ENCODE measurements around the gene RBM17.

DNA sequence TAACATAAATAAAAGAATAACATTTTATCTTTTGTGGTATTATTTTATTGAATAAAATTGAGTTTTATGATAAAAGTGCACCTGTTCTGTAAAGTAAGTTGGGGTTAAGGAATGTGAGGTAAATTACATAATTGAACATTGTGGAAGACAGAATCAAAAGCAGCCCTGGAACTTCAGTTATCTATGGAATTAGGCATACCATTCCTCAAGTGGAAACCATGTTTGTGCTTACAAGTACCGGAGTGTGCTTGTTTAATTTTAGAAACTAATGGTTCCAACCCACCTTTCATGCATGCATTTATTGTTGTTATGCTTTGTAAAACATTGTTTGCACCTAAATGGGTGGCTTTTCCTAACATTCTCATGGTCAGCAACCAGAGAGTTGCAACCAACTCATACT, 28.0 kb downstream of the RBM17 start:
- TF ChIP-seq, protein P1, sequence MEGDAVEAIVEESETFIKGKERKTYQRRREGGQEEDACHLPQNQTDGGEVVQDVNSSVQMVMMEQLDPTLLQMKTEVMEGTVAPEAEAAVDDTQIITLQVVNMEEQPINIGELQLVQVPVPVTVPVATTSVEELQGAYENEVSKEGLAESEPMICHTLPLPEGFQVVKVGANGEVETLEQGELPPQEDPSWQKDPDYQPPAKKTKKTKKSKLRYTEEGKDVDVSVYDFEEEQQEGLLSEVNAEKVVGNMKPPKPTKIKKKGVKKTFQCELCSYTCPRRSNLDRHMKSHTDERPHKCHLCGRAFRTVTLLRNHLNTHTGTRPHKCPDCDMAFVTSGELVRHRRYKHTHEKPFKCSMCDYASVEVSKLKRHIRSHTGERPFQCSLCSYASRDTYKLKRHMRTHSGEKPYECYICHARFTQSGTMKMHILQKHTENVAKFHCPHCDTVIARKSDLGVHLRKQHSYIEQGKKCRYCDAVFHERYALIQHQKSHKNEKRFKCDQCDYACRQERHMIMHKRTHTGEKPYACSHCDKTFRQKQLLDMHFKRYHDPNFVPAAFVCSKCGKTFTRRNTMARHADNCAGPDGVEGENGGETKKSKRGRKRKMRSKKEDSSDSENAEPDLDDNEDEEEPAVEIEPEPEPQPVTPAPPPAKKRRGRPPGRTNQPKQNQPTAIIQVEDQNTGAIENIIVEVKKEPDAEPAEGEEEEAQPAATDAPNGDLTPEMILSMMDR (IDR thresholded peaks at IDR 0.05; ENCODE audit: low read depth, low read length, missing input control): no peak
- TF ChIP-seq YY1 (IDR thresholded peaks at IDR 0.05): no peak
- TF ChIP-seq, protein P2, sequence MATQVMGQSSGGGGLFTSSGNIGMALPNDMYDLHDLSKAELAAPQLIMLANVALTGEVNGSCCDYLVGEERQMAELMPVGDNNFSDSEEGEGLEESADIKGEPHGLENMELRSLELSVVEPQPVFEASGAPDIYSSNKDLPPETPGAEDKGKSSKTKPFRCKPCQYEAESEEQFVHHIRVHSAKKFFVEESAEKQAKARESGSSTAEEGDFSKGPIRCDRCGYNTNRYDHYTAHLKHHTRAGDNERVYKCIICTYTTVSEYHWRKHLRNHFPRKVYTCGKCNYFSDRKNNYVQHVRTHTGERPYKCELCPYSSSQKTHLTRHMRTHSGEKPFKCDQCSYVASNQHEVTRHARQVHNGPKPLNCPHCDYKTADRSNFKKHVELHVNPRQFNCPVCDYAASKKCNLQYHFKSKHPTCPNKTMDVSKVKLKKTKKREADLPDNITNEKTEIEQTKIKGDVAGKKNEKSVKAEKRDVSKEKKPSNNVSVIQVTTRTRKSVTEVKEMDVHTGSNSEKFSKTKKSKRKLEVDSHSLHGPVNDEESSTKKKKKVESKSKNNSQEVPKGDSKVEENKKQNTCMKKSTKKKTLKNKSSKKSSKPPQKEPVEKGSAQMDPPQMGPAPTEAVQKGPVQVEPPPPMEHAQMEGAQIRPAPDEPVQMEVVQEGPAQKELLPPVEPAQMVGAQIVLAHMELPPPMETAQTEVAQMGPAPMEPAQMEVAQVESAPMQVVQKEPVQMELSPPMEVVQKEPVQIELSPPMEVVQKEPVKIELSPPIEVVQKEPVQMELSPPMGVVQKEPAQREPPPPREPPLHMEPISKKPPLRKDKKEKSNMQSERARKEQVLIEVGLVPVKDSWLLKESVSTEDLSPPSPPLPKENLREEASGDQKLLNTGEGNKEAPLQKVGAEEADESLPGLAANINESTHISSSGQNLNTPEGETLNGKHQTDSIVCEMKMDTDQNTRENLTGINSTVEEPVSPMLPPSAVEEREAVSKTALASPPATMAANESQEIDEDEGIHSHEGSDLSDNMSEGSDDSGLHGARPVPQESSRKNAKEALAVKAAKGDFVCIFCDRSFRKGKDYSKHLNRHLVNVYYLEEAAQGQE (IDR thresholded peaks at IDR 0.05): no peak
- no peak for TF ChIP-seq NR2F2 (IDR thresholded peaks at IDR 0.05)
- TF ChIP-seq, protein P3, sequence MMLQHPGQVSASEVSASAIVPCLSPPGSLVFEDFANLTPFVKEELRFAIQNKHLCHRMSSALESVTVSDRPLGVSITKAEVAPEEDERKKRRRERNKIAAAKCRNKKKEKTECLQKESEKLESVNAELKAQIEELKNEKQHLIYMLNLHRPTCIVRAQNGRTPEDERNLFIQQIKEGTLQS (IDR thresholded peaks at IDR 0.05): no peak
- TF ChIP-seq, protein P4, sequence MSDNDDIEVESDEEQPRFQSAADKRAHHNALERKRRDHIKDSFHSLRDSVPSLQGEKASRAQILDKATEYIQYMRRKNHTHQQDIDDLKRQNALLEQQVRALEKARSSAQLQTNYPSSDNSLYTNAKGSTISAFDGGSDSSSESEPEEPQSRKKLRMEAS (IDR thresholded peaks at IDR 0.05): no peak
- TF ChIP-seq EGR1 (IDR thresholded peaks at IDR 0.05; ENCODE audit: low read depth in 2 of 2): no peak
- no peak for TF ChIP-seq JUND (IDR thresholded peaks at IDR 0.05)
- TF ChIP-seq SP1 (IDR thresholded peaks at IDR 0.05): no peak
- TF ChIP-seq TAF1 (conservative IDR thresholded peaks at IDR 0.05): no peak
- TF ChIP-seq, protein P5, sequence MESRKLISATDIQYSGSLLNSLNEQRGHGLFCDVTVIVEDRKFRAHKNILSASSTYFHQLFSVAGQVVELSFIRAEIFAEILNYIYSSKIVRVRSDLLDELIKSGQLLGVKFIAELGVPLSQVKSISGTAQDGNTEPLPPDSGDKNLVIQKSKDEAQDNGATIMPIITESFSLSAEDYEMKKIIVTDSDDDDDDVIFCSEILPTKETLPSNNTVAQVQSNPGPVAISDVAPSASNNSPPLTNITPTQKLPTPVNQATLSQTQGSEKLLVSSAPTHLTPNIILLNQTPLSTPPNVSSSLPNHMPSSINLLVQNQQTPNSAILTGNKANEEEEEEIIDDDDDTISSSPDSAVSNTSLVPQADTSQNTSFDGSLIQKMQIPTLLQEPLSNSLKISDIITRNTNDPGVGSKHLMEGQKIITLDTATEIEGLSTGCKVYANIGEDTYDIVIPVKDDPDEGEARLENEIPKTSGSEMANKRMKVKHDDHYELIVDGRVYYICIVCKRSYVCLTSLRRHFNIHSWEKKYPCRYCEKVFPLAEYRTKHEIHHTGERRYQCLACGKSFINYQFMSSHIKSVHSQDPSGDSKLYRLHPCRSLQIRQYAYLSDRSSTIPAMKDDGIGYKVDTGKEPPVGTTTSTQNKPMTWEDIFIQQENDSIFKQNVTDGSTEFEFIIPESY (IDR thresholded peaks at IDR 0.05): no peak
- no peak for TF ChIP-seq GABPA (IDR thresholded peaks at IDR 0.05 in 1 of 2, conservative IDR thresholded peaks at IDR 0.05 in 1 of 2)
- no peak for TF ChIP-seq RAD21 (IDR thresholded peaks at IDR 0.05)
- TF ChIP-seq HNF4A (conservative IDR thresholded peaks at IDR 0.05): no peak
